Stimulated activated CD4-positive, alpha-beta T cell treated with anti-CD3 and anti-CD28 coated beads, Interleukin-2, amount 100 ng/mL, for 24 hours (primary cell): ENCODE data around the gene ASB10.

Experiments
- DNase-seq, 2 donors: peaks; one replicate each; pipeline ENCODE4 v3.0.0-alpha.2; 2020

ASB10 gene

DNA sequence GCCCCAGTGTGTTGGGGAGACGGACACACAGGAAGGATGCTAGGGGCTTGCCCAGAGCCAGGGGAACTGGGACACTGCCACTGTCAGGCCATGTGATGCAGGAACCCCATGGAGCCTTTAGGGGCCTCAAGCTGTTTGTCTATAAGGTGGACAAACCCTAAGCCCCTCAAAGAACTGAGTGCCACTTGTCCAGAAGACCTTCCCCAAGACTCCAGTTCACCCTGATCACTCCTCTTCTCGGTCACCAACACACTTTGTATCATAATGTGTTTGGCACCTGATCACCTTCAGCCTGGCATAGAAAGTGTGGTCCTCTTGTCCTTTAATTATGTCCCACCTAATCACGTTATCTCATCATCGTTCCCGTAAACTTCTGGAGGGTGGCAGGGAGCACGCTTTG lies 22.5 kb upstream of the ASB10 start:
- DNase-seq = no peak

DNA sequence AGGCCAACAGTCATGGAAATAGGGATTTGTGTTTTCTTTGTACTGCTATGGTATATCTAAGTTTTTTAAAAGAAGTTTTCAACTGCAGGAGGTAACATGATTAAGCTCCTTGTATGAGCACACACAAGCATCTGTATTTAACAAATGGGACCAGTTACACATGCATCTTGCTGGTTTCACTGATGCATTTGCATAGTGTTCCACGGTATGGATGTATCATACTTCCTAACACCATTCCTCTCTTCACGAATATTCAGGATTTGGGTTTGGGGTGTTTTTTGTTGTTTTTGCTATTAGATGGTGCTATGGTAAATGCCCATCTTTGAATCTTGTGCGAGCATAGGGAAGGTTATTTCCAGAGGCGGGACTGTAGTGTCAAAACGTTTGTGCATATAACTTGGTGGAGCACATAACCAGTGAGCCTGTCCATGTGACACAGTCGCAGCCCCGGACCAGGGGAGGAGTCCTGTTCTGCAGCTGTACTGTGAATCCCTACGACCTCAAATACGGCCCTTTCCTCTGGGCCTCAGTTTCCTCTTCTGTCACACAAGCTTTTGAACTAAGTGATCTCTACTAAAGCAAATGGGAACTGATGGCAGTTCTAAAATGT lies 21.3 kb upstream of the ASB10 start:
- DNase-seq = no peak

DNA sequence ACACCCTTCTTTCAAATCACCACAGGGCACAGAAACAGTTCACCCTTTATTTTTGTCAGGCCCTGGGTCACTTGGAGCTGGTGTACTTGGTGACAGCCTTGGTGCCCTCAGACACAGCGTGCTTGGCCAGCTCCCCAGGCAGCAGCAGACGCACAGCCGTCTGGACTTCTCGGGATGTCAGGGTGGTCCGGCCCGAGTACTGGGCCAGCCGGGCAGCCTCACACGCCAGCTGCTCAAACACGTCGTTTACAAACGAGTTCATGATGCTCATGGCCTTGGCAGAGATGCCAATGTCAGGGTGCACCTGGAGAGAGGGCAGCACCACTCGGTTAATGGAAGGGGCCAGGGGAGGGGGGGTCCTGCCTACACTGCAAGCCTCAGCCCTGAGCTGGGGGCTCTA lies 20.8 kb upstream of the ASB10 start:
- no peak for DNase-seq

DNA sequence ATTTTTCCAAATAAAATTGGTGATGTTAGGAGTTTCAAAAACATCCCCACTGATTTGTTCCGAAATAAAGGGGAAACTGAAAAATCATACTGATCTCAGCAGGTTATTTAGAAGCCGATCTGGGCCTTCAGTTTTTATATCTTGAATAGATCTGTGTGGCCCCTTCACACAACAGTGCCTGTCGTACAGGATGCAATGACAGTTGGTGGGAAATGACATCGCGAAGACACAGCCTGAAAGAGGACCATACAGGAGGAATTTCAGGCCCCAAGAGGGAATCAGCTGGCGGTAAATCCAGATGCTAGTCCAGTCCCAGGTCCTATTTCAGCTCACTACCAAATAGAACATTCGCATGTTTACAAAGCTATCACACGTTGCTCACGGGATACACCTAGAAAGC lies 20.3 kb upstream of the ASB10 start:
- no peak for DNase-seq

DNA sequence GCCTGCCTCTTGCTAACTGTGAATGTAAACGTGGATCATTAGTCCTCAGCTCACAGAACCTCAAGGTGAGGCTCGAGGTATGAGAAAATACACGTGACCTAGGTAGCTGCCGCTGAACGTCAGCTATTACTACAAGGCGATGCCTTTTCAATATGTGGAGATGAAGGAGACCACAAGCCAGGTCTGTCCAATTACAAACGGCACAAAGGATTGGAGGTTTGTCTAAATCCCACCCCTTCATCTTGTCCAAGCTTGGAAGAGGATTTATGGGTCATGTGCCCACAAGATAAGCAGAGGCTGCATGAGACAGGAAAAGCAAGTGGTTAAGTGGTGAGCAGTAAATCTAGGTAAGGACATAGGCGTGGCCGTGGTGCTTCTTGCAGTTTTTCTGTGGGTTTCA lies 19.9 kb upstream of the ASB10 start:
- no peak for DNase-seq

DNA sequence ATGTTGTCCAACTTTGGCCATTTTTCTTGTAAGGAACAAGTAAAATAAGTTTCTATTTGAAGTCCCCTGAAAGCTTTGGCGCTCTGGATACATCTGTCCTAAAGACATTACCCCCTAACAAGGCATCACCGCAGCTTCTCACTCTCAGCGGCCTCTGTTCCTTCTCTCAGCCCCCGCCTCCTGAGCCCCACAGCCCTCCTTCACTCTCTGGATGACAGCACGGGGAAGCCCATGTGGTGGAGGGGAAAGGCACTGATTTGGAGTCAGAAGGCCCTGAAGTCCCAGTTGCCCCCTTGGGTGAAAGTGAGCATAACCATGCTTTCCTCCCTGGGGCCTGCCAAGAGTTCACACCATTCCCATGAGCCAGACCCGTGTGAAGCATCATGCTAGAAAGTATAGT lies 18.7 kb upstream of the ASB10 start:
- no peak for DNase-seq

DNA sequence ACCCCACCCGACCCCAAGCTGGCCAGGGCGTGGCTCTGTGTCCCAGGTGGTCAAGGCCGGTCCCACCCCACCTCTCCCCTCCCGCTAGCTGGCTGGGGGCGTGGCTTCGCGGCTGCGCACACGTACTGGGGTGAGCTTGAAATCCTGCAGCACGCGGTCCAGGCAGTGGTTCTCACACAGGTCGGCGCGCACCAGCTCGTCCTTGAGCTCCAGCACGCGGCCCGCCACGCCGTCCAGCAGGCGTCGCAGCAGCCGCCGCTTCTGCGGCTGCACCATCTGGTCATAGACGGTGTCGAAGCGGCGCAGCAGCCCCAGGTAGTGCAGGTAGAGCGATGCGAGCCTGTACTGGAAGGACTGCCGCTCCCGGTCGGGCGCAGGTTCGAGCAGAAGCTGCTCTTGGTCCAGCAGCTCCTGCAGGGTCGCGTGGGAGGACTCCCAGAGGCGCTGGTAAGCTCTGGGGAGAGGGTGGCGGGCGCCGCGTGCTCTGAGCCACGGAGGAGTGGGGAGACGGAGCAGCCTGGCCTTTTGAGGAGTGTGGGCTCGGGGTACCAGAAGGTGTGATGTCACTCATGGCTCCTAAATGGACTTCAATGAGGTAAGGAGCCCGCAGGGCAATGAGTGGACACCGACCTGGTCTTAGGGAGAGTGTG lies 17.5 kb upstream of the ASB10 start:
- DNase-seq = no peak

DNA sequence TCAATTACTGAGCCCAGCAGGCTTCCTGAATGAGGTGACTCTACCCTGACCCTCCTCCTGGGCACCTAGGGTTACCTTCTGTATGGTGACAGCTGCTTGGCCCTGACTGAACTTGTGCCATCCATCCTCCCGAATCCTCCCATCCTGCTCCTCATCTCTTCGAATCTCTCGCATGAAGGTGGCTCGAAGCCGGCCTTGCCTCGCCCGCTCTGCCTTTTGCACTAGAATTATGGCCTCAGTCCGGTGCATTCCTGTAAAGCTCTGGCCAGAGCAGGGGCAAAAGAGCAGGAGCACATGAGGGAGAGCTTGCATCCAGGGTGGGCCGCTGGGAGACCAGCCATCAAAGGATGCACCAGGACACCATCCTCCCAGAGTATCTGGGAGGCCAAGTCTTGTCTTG lies 15.8 kb upstream of the ASB10 start:
- DNase-seq = no peak

DNA sequence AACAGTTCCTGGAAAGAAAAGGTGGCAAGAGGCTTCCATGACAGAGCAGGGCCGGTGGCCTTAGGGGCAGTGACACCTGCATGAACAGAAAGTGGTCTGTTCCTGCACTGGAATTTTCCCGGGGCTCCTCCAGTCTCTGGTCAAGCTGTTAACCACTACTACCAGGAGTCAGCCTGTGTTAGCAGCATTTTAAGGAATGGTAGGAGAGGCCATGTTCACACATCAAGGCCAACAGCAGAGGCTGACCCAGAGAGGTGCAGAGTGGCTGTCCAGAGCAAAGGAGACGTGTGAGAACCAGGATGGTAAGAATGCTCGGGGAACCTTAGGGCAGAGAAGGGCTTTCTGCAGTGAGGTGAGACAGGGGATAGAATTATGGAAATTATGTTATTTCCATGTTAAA lies 14.7 kb upstream of the ASB10 start:
- DNase-seq = no peak

DNA sequence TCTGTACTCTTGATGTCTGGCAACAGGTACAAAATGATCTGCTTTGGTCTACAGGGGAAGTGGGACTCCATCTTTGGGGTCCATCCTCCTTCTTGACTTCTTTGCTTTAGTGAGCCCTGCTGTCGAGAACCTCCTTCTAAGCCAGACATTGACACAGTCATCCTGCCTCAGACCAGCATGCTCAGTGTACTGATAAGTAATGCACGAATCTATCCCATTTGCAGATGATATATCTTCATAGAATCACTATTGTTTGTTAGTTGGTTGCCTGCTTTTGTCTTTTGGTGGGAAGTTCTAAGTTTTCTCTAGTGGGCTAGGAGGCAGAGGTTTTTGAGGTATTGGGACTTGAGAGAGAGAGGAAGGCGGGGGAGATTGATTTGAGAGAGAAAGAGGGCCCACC lies 14.3 kb upstream of the ASB10 start:
- DNase-seq = no peak

DNA sequence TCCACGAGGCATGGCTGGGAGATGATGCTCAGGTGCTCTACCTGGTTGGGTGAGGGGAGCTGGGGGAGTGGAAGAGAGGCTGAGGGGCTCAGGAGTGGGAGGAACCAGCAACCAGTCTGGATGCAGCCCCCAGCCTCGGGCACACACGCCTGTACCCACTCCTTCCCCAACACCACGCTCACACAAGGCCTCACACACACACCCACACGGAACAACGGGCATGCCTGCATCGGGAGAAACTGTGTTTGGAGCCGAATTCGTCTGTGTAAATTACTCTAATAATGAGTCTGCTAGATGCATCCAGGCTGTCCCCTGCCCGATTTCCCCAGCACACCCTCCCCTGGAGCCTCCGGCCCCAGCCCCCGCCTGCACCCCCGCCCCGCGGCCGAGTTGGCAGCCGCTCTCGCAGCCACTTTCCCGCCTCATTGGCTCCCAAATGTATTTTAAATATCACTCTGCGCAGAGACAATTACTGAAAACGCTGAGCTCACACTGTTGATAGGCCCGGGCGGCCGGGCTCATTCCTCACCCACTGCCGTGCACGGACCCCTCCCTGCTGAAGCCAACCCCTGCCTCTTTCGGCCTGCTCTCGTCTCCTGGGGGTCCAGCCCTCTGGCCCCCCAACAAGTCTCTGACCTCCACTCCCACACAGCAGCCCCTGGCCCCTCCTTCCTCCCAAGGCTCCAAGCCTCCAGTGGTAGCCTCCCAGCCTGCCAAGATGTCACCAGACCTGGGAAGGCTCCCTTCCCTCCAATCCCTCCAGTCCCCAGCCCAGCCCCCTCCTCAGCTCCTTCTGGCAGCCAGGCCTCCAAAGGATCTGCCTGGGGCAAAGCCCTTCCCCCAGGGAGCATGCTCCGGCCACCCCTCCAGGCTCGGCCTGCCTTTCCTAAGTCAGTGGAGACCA lies 12.1 kb upstream of the ASB10 start:
- no peak for DNase-seq

DNA sequence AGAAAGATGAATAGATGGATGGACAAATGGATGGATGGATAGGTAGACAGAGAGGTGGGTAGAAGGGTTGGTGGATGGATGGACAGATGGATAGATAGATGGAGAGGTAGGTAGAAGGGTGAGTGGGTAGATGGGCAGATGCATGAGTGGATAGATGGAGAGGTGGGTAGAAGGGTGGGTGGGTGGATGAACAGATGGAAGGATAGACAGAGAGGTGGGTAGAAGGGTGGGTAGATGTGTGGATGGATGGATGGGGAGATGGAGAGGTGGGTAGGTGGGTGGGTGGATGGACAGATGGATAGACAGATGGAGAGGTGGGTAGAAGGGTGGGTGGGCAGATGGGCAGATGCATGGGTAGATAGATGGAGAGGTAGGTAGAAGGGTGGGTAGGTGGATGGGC lies 10.9 kb upstream of the ASB10 start:
- DNase-seq = no peak

DNA sequence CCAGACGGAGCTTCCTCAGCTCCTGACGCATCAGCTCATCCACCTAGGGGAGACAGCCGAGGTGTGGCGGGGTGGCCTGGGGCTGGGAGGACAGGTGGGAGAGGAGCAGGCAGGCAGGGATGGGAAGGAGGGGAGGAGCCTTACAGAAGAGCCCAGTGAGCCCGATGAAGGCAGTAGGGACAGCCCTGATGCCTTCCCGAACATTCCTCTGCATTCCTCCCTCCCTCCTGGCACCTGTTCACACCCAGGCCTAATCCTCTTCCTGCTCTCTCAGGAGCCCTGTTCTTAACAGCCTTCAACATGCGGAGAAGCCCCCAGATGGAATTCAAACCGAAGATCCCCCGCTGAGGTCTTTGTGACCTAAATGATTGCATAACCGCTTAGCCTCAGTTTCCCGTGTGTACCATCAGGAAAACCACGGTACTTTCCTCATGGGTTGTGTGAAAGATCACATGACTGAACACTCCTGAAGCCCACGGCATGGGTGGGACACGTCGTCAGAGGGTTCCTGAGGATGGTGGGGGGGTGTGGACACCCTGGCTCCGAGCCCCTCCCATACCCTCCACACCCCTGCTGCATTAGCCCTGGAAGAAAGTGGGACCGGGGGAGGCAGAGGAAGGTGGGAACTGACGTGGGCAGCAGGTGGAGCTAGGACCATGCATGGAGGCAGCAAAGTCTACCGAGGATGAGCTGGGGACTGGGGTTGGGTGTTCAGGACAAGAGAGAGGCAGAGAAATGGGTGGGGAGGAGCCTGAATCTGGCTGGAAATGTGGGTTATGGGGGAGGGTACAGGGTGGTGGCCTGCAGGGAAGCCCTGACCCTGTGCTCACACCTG lies 8.8 kb upstream of the ASB10 start:
- DNase-seq = no peak

DNA sequence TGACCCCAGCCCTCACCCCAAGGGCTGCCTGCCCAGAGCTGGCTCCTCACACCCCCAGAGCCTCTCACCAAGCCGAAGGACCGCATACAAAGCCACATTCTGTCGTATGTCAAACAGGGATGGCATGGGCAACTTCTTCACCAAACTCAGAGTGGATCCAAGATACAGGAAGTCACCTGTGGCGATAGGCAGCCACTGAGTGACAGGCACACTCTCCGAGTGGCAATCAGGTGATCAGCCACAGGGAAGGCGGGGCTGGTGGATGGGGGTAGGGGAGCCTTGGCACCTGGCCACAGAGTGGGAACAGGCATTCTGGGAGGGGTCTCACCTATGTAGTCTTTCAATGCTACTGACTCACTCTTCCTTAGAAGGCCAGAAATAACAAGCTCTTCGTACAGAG lies 7.1 kb upstream of the ASB10 start:
- no peak for DNase-seq

DNA sequence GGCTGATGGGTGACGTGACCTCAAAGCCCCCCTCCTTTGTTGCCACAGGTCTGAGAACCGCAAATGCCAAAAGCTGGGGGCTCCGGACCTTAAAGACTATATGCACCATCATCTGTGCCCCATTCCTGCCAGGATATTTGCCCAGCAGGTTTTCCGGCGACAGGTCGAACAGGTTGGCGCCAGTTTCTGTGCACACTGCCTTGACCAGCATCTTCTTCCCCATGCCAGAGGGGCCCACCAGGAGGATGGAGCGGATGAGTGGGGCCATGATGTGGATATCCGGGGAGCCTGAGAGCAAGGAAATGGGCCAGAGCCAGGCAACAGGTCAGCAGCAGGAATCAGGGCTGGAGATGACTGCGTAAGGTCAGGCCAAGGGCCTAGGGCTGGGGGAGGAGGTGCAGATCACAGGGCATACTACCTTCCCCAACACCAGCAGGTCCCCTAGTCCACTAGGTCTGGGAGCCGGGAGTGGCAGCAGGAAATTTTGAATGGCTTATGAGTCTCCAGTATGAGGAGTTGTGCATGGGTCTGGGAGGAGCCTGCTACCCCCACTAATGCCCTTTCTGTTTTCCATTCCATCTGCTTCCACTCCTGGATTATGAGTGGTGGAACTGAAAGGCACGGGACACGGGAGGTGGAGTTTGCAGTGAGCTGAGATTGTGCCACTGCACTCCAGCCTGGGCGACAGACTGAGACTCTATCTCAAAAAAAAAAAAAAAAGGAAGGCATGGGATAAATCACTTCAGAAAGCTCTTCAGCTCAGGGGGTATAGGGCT lies 6.3 kb upstream of the ASB10 start:
- DNase-seq = no peak

DNA sequence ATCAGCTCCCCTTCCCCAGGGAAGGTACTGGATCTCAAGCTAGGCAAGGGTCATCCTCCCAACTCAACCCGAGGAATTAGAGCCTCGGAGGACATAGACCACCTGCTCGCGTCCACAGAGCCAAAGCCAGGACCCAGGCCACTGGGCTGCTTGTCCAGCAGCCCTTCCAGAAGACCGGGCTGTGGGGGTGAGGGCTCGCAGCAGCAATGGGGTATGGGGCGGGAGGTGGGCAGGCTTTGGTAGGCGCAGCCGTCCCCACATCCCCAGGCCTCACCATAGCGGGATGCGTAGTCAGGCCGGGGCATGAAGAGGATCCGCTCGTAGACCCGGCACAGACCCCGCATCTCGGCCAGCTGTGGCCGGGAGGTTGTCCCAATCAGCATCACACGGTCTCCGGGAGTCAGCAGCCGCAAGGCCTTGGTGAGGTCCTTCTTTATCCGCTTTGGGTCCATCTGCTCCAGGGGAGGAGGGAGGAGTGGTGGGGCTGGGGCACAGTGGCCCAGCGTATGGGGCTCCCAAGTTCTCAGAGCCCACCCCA lies 5.0 kb upstream of the ASB10 start:
- DNase-seq = no peak

DNA sequence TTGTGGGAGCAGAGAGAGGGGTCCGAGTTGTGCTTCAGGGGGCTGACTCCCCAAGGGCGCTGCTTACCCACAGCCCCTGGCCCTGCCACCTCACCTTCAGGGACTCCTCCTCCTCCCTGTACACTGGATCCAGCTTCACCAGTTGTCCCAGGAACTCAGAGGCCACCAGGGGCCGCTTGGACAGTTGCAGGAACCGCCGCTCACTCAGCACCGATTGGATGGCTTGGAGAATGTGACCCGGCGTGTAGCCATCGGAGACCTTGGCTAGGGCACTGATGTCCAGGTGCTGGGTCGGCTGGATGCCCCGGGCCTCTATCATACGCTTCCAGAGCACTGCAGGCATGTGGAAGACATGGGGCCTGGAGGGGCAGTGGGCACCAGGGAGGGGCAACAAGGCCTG lies 4.5 kb upstream of the ASB10 start:
- DNase-seq = no peak

DNA sequence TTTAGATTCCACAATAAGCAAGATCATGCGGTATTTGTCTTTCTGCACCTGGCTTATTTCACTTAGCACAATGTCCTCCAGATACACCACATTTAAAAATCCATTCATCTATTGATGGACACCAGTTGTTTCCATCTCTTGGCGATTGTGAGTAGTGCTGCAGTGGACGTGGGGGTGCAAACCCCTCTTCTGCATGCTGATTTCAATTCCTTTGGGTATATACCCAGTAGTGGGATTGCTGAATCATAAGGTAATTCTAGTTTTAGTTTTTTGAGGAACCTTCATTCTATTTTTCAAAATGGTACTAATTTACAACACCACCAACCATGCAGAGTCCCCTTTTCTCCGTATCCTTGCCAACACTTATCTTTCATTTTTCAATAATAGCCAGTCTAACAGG lies 2.0 kb upstream of the ASB10 start:
- no peak for DNase-seq

DNA sequence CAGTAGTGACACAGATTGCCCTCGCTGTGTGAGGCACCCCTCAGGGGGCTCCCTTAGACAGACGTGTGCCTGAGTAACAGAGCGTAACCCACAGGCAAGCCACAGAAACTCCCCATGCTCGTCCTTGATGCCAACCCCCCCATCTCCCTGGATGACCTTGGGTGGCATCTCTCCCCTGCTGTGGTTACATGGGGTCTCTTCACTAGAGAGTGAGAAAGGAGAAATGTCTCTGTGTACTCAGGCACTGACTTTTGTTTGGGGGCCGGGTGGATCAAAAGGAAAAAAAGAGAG lies 1.1 kb upstream of the ASB10 start:
- no peak for DNase-seq

DNA sequence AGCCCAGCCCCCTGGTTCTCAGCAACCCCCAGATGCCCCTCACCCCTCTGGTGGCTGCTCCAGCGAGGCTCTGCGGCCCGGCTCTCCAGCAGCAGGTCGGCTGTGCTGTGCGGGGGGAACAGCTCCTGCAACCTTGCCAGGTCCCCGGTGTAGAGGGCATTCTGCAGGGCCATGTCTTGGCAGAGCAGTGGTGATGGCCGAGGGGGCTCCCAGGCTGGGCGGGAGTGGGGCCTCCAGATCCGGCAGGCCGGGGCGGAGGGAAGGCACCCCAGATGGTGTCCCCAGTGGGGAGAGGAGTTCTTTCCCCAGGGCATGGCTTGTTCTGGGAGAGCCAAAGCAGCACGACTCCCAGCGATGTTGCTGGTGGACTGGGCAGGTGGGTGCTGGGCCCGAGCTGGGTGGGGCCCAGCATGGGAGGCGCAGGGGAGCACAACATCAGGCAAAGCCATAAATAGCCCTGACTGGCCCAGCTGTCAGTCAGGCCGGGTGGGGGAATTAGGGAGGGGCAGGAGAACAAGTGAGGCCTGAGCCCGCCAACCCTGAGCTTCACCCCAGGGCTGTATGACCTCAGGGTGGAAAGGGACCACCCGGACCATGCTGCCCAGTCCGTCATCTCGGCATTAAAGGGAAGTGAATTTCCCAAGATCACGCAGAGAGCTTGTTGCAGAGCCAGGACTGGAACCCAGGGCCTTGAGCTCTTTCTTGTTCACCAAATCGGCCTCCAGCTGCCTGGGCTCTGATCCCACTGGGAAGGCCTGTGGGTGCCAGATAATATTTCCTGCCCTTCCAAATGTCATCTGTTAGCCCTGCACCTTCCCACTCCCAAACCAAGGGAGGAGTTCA lies 580 bp upstream of the ASB10 start:
- no peak for DNase-seq
